Adipose tissue (tissue), 3 donors: ENCODE measurements around the gene KLF16. TPM values are rescaled to one million over a fixed set of nuclear protein-coding genes. Genes with fewer than 3 reads are reported as not detected.
A peak's percentile ranks its signal among the peaks of the same experiment; 100 is the strongest.

Experiments used
- H3K27ac ChIP-seq: one replicate; pipeline ENCODE4 v1.5.1; 2013; ENCODE audit warnings: low read depth, low read length
- WGBS, 3 donors: extraction: QIAGEN DNeasy Blood & Tissue Kit; methylation state at CpG; one replicate each; pipeline ENCODE4 v1.1.7; 2013; 5-methylcytosine and 5-hydroxymethylcytosine counted together
- polyA plus RNA-seq, 3 donors: library from polyadenylated mRNA; stranded (reverse); fragments of 200-250 nt; gene quantifications; one replicate each; pipeline ENCODE4 v1.2.3, GENCODE V29; 2013
- donor health status: healthy with polysubstance abuse.
- donor health status: Bipolar disorder and iron deficiency.
- donor health status: healthy.

Gene KLF16
- polyA plus RNA-seq, 3 donors: 3.7 to 14.4 (median 9.8) TPM

- WGBS, 3 donors: 19 to 51% (median 37%) methylated on average over 26 to 29 of the region's 29 CpGs
- no peak overlapping the region for H3K27ac ChIP-seq
Observed at GRCh38 chr19:1873524-1874473, 10.4 kb upstream of the KLF16 start.

GRCh38 chr19:1872807-1873523, 9.6 kb upstream of the KLF16 start:
- WGBS, 3 donors: 76 to 83% (median 80%) methylated on average over 25 of the region's 25 CpGs
- H3K27ac ChIP-seq: no peak overlapping the region

GRCh38 chr19:1871630-1872029, 8.3 kb upstream of the KLF16 start:
- no peak overlapping the region for H3K27ac ChIP-seq
- 72 to 89% (median 88%) methylated on average over 13 of the region's 13 CpGs for WGBS, 3 donors

- no peak overlapping the region for H3K27ac ChIP-seq
Observed at GRCh38 chr19:1871140-1871597, 7.8 kb upstream of the KLF16 start.

GRCh38 chr19:1868971-1869370, 5.6 kb upstream of the KLF16 start:
- WGBS, 3 donors: 79 to 83% (median 82%) methylated on average over 7 of the region's 7 CpGs

More at GRCh38 chr19:1871140-1871597, 7.8 kb upstream of the KLF16 start:
- 43 to 86% (median 84%) methylated on average over 15 of the region's 15 CpGs for WGBS, 3 donors

GRCh38 chr19:1867349-1867724, 4.0 kb upstream of the KLF16 start:
- WGBS, 3 donors: 91 to 94% (median 92%) methylated on average over 9 of the region's 9 CpGs
- no peak overlapping the region for H3K27ac ChIP-seq

More at GRCh38 chr19:1868971-1869370, 5.6 kb upstream of the KLF16 start:
- no peak overlapping the region for H3K27ac ChIP-seq

- no peak overlapping the region for H3K27ac ChIP-seq
- WGBS, 3 donors: 86 to 92% (median 87%) methylated on average over 8 of the region's 8 CpGs
Observed at GRCh38 chr19:1866693-1867348, 3.4 kb upstream of the KLF16 start.

GRCh38 chr19:1865172-1866010, 2.0 kb upstream of the KLF16 start:
- no peak overlapping the region for H3K27ac ChIP-seq
- 86 to 90% (median 89%) methylated on average over 17 of the region's 17 CpGs for WGBS, 3 donors

GRCh38 chr19:1864480-1865171, 1.2 kb upstream of the KLF16 start:
- peak overlapping the region; percentile 13 for H3K27ac ChIP-seq
- WGBS, 3 donors: 5 to 8% (median 6%) methylated on average over 45 to 52 of the region's 52 CpGs

- WGBS, 3 donors: 1% methylated on average over 41 to 105 of the region's 115 CpGs
- peak overlapping the region; percentile 13 for H3K27ac ChIP-seq
Observed at GRCh38 chr19:1863638-1864479, 480 bp upstream of the KLF16 start.

- WGBS, 3 donors: 0 to 1% (median 1%) methylated on average over 57 to 106 of the region's 109 CpGs
- peak overlapping the region; percentile 22 for H3K27ac ChIP-seq
Observed at GRCh38 chr19:1862424-1863327, 703 bp downstream of the KLF16 start.

- H3K27ac ChIP-seq: no peak overlapping the region
- WGBS, 3 donors: 3 to 12% (median 5%) methylated on average over 21 of the region's 21 CpGs
Observed at GRCh38 chr19:1862068-1862423, 1.3 kb downstream of the KLF16 start.

GRCh38 chr19:1861599-1862031, 1.8 kb downstream of the KLF16 start:
- 32 to 61% (median 37%) methylated on average over 22 to 23 of the region's 23 CpGs for WGBS, 3 donors
- H3K27ac ChIP-seq: no peak overlapping the region

GRCh38 chr19:1860821-1861598, 2.4 kb downstream of the KLF16 start:
- no peak overlapping the region for H3K27ac ChIP-seq
- 63 to 74% (median 66%) methylated on average over 28 of the region's 28 CpGs for WGBS, 3 donors
